T47D (cell line): ENCODE results near the gene SLCO3A1.
A peak's percentile ranks its signal among the peaks of the same experiment; 100 is the strongest.

Source experiments
- DNase-seq, 2 experiments: peaks; one replicate each; pipeline versions ENCODE4 v3.0.0 to v3.0.0-alpha.2; 2011 to 2012; ENCODE audit warnings: low read depth in 1 of 2, low spot score in 1 of 2
- JUND ChIP-seq: IDR thresholded peaks from 2 replicates; pipeline ENCODE4 v1.6.1; 2012; ENCODE audit warnings: low read depth
- in situ Hi-C: cut with HindIII; loops from 2 replicates; pipeline ENCODE4 v1.10.0; 2016; ENCODE audit warnings: low sequenced_read_pairs, low pct_unique_long_range_greater_than_20kb

The SLCO3A1 gene

DNA sequence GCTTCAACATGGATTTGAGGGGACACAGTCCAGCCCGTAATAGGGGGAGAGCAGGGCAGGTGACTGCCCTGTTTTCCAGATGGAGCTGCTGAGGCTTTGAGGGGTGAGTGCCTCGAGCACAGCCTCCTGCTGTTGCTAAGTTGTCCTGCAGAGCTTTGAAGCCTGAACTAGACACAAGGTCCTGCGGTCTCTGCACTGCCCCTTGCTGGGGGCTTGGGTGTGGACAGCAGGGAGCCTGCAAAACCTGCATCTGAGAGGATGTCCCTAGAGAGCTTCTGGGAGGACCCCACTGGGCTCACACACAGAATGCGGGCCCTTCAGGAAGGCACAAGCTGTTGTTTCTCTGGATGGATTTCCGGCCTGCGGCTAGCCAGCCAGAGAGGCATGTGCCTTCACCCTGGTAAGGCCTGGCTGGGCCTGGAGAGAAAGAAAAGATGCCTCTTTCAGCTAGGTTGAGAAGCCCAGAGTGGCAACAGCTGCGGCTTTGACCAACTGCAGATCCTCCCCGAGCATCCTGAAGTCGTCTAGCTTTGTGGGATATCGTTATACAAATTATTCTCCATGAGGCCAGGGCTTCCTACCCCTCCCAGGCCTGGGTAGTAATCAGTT is 226.2 kb downstream of the SLCO3A1 start:
- in situ Hi-C loops: no loop called here
- DNase-seq: no peak
- TF ChIP-seq JUND: no peak

DNA sequence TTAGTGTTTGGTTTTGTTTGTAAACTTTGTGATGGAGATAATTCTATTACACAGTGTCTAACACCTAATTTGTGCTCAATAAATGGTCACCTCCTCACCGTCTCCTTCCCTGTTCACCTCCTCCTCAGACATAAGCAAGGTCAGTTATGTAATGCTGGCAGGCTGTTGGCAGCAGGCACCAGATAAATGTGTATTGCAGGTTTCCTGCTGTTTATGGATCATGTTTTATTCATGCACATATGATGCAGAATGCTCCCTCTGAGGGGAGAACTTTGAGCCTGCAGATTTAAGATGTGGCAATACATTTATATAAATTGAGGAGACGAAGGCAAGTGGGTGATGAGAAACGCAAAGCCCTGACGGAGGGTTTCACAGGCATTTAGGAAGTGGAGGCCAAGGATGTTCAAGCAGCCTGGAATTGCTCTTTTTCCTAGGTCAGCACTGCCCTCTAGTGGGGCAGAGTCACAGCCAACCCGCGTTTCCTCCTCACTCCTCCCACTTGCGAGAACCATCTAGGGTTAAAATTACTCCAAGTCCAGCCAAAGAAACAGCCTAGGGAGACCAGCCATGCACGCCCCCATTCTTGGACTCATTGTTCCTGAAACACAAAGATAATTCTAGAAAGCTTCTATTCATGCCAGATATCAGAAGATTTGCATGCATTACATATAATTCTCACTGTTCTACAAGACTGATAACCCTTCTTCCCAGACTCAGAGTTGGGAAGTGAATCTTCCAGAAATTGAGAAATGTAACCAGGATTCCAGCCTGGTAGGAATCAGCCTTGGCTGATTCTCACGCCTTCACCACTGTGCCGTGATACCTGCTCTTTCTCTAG is 228.7 kb downstream of the SLCO3A1 start:
- no peak for TF ChIP-seq JUND
- peak; percentile 42 to 75 for DNase-seq
- in situ Hi-C loops: no loop called here

GRCh38 chr15:92083190-92083589 is 229.7 kb downstream of the SLCO3A1 start:
- no peak for TF ChIP-seq JUND
- in situ Hi-C loops: no loop called here

GRCh38 chr15:92087211-92087610 is 233.7 kb downstream of the SLCO3A1 start:
- TF ChIP-seq JUND: no peak
- no peak for DNase-seq
- in situ Hi-C loops: no loop called here

More at GRCh38 chr15:92083190-92083589, 229.7 kb downstream of the SLCO3A1 start:
- DNase-seq: no peak

DNA sequence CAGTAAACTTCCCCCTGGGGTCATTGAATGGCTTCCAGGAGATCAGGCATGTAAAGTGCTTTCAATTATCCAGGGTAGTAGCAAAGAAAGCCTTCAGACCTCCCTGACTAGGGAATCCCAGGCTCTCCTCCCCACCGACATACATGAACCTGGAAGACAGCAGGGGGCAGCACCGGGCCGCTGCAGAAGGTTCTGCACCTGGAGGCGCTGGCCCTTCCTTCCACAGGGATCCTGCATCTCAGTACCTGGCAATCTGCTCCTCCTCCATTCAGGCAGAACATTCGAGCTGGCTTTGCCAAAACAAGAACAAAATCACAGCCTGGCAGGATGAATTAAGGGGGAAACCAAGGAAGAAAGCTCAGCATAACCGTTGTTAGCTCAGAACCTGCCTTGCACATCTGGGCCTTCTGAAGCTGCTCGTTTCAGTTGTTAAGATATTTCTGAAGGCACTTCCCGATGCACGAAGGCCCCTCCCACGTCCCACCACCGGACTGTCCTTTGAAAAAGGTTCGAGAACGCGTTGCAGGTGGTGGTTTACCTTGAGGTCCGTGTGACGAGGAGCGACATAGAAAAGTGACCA is 237.7 kb downstream of the SLCO3A1 start:
- DNase-seq: peak; percentile 26 to 73
- TF ChIP-seq JUND: no peak
- in situ Hi-C loops: no loop called here

- in situ Hi-C loops: no loop called here
- TF ChIP-seq JUND: no peak
- no peak for DNase-seq
These were observed 239.0 kb downstream of the SLCO3A1 start for GRCh38 chr15:92092289-92093105.

DNA sequence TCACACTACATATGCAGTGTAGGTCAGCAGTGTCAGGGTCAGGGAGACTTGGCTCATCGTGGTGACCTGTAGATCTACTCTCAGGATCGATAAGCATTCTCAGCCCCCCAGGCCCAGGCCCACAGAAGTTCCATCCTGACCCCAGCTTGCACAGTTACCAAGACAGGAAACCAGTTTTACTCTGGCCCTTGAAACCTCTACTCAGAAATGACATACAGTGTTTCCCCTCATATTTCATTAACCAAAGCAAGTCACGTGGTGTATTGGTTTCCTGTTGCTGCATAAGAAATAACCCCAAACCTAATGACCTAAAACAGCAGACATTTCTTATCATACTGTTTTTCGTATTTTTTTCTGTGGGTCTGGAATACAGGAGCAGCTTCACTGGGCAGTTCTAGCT is 242.2 kb downstream of the SLCO3A1 start:
- TF ChIP-seq JUND: no peak
- DNase-seq: no peak
- in situ Hi-C loops: no loop called here

- peak; percentile 55 to 75 for DNase-seq
- in situ Hi-C loops: no loop called here
- TF ChIP-seq JUND: no peak
These were observed 244.1 kb downstream of the SLCO3A1 start for GRCh38 chr15:92097474-92098178.

DNA sequence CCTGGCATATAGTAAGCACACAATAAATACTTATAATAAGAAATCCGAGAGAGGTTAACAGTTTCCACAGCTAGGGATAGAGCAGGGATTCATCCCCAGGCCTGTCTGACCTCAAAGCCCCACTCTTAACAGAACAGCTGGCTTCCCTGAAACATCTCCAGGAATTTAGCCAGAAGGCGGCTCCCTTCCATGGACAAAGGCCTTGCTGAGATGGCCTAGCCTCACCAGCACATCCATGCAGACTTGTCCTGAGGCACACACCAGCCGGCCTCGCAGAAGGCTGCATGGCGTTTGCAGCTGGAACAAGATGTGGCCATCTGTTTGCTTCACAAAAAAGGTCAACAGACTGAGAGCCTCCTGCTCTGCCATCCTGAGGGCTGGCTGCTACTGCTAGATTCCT is 245.4 kb downstream of the SLCO3A1 start:
- TF ChIP-seq JUND: no peak
- in situ Hi-C loops: no loop called here
- DNase-seq: no peak

GRCh38 chr15:92100301-92100700 is 246.8 kb downstream of the SLCO3A1 start:
- in situ Hi-C loops: no loop called here
- TF ChIP-seq JUND: no peak

GRCh38 chr15:92100751-92101150 is 247.2 kb downstream of the SLCO3A1 start:
- in situ Hi-C loops: no loop called here
- no peak for DNase-seq
- no peak for TF ChIP-seq JUND

More at GRCh38 chr15:92100301-92100700, 246.8 kb downstream of the SLCO3A1 start:
- DNase-seq: no peak
